Measurements from ENCODE around the gene CCDC40.
A peak's percentile ranks its signal among the peaks of the same experiment; 100 is the strongest.

Gene CCDC40

GRCh38 chr17:80000136-80000535 is 36.3 kb upstream of the CCDC40 start:
- no peak for DNase-seq (ENCODE audit: low spot score)

- DNase-seq (ENCODE audit: low spot score), result no peak
These were observed 35.3 kb upstream of the CCDC40 start for GRCh38 chr17:80000981-80001775.

DNA sequence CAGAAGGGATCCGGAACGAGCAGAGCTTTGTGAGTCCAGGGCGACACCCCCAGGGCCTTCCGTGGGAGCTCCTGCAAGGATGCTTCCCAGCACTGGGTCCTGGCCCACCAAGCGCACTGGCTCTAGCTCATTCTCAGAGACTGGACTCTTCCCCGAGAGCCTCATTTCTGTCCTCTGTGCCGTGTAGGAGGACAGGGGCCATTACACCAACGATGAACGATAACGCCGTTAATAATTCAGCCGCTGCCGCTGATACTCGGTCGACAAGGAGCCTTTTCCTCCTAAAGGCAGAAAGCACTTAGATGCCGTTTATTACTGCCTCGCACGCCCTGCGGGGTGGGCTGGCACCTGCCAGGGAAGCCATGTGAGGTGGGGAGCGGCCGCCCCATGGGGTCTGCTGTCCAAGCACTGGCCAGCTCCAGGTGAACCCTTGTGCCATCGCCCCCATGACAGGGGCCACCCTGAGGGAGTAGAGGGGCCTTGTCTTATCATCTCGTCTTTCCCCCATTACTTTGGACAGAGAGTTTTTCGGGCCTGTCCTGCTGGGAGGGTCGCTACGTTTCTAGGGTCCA is 34.3 kb upstream of the CCDC40 start:
- DNase-seq (ENCODE audit: low spot score), result no peak

GRCh38 chr17:80002690-80003490 is 33.6 kb upstream of the CCDC40 start:
- peak; percentile 84 for DNase-seq (ENCODE audit: low spot score)

DNA sequence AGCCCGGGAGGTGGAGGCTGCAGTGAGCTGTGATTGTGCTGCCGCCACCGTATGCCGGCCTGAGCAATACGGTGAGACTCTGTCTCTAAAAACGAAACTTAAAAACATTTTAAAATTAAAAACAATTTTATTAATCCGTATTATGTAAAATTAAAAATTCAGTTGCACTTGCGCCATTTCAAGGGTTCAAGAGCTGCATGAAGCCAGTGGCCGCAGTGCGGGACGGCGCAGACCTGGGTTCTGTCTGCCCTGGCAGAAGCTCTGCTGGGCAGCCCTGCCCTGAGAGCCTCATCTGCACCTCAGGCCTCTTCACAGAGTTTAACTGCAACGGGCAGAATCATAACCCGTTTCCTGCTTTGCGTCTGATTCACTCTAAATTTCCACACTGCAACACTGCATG is 32.5 kb upstream of the CCDC40 start:
- no peak for DNase-seq (ENCODE audit: low spot score)

GRCh38 chr17:80005360-80006338 is 30.8 kb upstream of the CCDC40 start:
- peak; percentile 99 for DNase-seq (ENCODE audit: low spot score)

DNA sequence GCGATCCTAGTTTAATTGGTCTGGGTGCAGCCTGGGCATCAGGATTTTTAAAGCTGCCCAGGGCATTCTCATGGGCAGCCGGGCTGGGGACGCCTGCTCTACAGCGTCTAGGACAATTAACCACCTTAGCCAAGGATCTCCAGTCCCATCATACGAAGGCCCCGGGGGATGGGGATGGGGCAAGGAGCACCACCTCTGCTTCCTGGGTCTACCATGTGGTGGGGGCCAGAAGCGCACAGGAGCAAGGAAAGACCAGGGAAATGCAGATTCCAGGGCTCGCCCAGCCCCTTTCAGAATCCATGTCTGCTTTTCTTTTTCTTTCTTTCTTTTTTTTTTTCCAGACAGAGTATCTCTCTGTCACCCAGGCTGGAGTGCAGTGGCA is 30.1 kb upstream of the CCDC40 start:
- no peak for DNase-seq (ENCODE audit: low spot score)

DNA sequence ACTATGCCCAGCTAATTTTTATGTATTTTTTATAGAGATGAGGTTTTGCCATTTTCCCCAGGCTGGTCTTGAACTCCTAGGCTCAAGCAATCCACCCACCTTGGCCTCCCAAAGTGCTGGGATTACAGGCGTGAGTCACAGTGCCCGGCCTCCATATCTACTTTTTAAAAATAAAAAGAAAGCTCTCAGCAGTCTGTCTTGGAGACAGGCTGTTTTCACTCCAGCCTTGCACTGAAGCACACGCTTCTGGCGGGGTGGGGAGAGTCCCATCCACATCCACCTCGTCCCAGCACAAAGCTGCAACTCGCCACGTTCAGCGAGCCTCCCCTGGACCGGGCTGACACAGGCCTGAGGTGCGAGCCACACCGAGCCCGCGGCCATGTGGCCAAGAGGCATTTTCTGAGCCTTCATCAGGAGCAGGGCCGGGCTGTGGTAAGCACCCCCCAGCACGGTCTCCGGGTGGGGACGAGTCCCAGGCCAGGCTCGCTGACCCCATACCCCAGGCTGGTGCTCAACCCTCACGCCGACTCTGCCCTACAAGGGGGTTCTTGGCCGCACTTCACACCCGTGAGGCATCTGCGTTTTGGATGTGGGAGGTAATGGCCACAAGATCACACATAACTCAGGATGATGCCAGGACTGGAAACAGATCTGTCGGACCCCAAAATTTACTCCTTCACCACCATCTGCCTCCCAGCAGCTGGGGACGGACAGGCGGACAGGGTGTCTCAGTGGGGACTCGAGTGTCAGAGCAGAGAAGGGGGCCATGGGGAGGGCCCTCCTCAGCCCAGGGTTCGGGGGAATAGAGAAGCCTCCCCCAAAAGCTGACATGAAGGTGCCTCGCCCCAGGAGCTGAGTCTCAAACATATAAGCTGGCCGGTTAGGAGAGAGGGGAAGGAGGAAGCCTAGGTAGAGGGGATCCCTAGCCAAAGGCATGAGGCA is 29.4 kb upstream of the CCDC40 start:
- DNase-seq (ENCODE audit: low spot score), result no peak

- DNase-seq (ENCODE audit: low spot score), result no peak
These were observed 28.5 kb upstream of the CCDC40 start for GRCh38 chr17:80007939-80008338.

GRCh38 chr17:80008383-80008840 is 28.0 kb upstream of the CCDC40 start:
- DNase-seq (ENCODE audit: low spot score), result peak; percentile 97

DNA sequence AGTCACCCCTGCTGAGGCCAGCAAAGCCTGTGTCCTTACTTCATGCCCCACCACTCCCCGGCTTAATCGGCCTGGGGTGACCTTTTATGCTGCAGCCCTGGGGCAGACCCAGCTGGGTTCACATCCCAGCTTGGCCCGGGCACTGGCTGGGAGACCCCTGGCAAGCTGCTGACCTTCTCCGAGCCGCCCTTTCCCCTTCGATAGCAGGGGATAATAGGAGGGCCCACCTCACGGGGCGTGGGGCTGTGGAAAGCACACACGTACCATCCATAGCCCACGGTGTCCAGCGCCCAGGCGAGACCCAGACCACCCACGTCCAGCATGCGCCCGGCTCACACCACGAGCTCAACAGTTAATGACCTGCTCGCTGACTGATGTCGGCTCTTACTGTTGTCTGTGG is 27.6 kb upstream of the CCDC40 start:
- DNase-seq (ENCODE audit: low spot score), result no peak

GRCh38 chr17:80009391-80010282 is 26.8 kb upstream of the CCDC40 start:
- DNase-seq (ENCODE audit: low spot score), result no peak

- DNase-seq (ENCODE audit: low spot score), result no peak
These were observed 26.1 kb upstream of the CCDC40 start for GRCh38 chr17:80010283-80010858.

GRCh38 chr17:80011989-80012555 is 24.4 kb upstream of the CCDC40 start:
- DNase-seq (ENCODE audit: low spot score), result no peak

GRCh38 chr17:80012765-80013741 is 23.4 kb upstream of the CCDC40 start:
- no peak for DNase-seq (ENCODE audit: low spot score)

DNA sequence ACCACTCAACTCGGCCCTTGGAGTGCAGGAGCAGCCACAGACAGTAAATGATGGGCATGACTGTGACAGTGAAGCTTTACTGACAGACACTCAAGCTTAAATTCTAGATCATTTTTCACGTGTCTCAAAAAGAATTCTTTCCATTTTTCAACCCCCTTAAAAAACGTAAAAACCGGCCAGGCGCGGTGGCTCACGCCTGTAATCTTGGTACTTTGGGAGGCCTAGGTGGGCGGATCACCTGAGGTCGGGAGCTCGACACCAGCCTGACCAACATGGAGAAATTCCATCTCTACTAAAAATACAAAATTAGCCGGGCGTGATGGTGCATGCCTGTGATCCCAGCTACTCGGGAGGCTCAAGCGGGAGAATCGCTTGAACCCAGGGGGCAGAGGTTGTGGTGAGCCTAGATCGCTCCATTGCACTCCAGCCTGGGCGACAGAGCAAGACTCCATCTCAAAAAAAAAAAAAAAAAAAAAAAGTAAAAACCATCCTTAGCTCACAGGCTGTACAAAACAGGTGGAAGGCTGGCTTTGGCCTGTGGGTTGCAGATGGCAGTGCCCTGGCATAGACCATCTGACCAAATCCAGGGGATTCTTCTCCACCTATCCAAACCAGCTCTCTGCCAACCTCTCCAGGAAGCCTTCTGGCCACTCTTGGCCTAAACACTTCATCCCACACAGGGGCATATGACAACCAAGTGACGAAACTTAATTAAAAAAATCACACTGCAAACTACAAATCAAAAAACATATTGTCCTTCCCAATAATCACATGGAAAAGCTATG is 19.0 kb upstream of the CCDC40 start:
- DNase-seq (ENCODE audit: low spot score), result no peak
